ENCODE data around the gene GRID2. TPM values are rescaled to one million over a fixed set of nuclear protein-coding genes. Genes with fewer than 3 reads are reported as not detected.

The GRID2 gene
- total and polyA plus RNA-seq, 9 of the 15 experiments (the other 6 are each of a cell fraction or from before 2014, with no cell fraction given), result 0.04 TPM; not detected in 7

- TF ChIP-seq TOE1 (IDR thresholded peaks at IDR 0.05; ENCODE audit: borderline replicate concordance) (no peak), TOE1 (CRISPR knock-in tag; IDR thresholded peaks at IDR 0.05; ENCODE audit: borderline replicate concordance, low read depth) (no peak), THAP12 (CRISPR knock-in tag; IDR thresholded peaks at IDR 0.05) (no peak), ZNF253 (CRISPR knock-in tag; conservative IDR thresholded peaks at IDR 0.05) (no peak), NCOA6 (IDR thresholded peaks at IDR 0.05) (no peak), DMBX1 (CRISPR knock-in tag; IDR thresholded peaks at IDR 0.05; ENCODE audit: borderline replicate concordance) (no peak), ZBTB2 (IDR thresholded peaks at IDR 0.05) (no peak), SMARCA5 (IDR thresholded peaks at IDR 0.05) (no peak), BDP1 (IDR thresholded peaks at IDR 0.05; ENCODE audit: insufficient read depth, insufficient read length) (no peak), ZNF644 (tag; IDR thresholded peaks at IDR 0.05; ENCODE audit: low read depth) (no peak), ZC3H8 (IDR thresholded peaks at IDR 0.05) (no peak), HDAC6 (IDR thresholded peaks at IDR 0.05; ENCODE audit: low read depth, low read length) (no peak)
These were observed 1456.5 kb downstream of the GRID2 start (continued) for GRCh38 chr4:93760284-93760683.
